Renal pelvis (tissue), 12 donors: ENCODE data around the gene LFNG. TPM values are rescaled to one million over a fixed set of nuclear protein-coding genes. Genes with fewer than 3 reads are reported as not detected.
A peak's percentile ranks its signal among the peaks of the same experiment; 100 is the strongest.

Source experiments
- DNase-seq: peaks from one replicate; pipeline ENCODE4 v3.0.0-alpha.2; 2013
- long read RNA-seq, 16 experiments: transcript quantifications; one replicate each; lab custom pipeline, GENCODE V29; 2026
- polyA plus RNA-seq, 3 donors: library from polyadenylated mRNA; unstranded; fragments of 120-200 nt; gene quantifications; one replicate each; pipeline ENCODE4 v1.2.1, GENCODE V29; 2013; ENCODE audit not compliant: insufficient read length in 3 of 3

Gene LFNG, protein sequence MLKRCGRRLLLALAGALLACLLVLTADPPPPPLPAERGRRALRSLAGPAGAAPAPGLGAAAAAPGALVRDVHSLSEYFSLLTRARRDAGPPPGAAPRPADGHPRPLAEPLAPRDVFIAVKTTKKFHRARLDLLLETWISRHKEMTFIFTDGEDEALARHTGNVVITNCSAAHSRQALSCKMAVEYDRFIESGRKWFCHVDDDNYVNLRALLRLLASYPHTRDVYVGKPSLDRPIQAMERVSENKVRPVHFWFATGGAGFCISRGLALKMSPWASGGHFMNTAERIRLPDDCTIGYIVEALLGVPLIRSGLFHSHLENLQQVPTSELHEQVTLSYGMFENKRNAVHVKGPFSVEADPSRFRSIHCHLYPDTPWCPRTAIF
- 10 to 100 TPM; 37.7 to 40.2 (median 40.0) TPM for polyA plus RNA-seq
- long read RNA-seq, donor 1, transcript LFNG-201 (8 exons, 2,377 nt) = major isoform, 18 of 18 reads
- long read RNA-seq, donor 1, partial matches to known transcripts = 0 of 18 reads
- long read RNA-seq, donor 1, other reads (novel, unspliced or antisense) = 0 of 18 reads
- long read RNA-seq, donor 2, transcript LFNG-201 (8 exons, 2,377 nt) = major isoform, 19 of 35 reads
- long read RNA-seq, donor 2, partial matches to known transcripts = 16 of 35 reads
- long read RNA-seq, donor 2, other reads (novel, unspliced or antisense) = 0 of 35 reads
- long read RNA-seq, donor 3, transcript LFNG-201 (8 exons, 2,377 nt) = major isoform, 8 of 9 reads
- long read RNA-seq, donor 3, partial matches to known transcripts = 0 of 9 reads
- long read RNA-seq, donor 3, other reads (novel, unspliced or antisense) = 0 of 9 reads
- long read RNA-seq, donor 4, transcript LFNG-201 (8 exons, 2,377 nt) = major isoform, 25 of 25 reads
- long read RNA-seq, donor 4, partial matches to known transcripts = 0 of 25 reads
- long read RNA-seq, donor 4, other reads (novel, unspliced or antisense) = 0 of 25 reads
- long read RNA-seq, donor 5, transcript LFNG-201 (8 exons, 2,377 nt) = major isoform, 8 of 8 reads
- long read RNA-seq, donor 5, partial matches to known transcripts = 0 of 8 reads
- long read RNA-seq, donor 5, other reads (novel, unspliced or antisense) = 0 of 8 reads
- long read RNA-seq, donor 6, transcript LFNG-201 (8 exons, 2,377 nt) = major isoform, 6 of 6 reads
- long read RNA-seq, donor 6, partial matches to known transcripts = 0 of 6 reads
- long read RNA-seq, donor 6, other reads (novel, unspliced or antisense) = 0 of 6 reads
- long read RNA-seq, donor 7, transcript LFNG-201 (8 exons, 2,377 nt) = major isoform, 22 of 22 reads
- long read RNA-seq, donor 7, partial matches to known transcripts = 0 of 22 reads
- long read RNA-seq, donor 7, other reads (novel, unspliced or antisense) = 0 of 22 reads
- long read RNA-seq, donor 8, partial matches to known transcripts = 0 of 1 reads
- long read RNA-seq, donor 8, other reads (novel, unspliced or antisense) = 0 of 1 reads
- long read RNA-seq, donor 9, transcript LFNG-201 (8 exons, 2,377 nt) = major isoform, 13 of 13 reads
- long read RNA-seq, donor 9, partial matches to known transcripts = 0 of 13 reads
- long read RNA-seq, donor 9, other reads (novel, unspliced or antisense) = 0 of 13 reads
- long read RNA-seq, donor 10, transcript LFNG-201 (8 exons, 2,377 nt) = major isoform, 5 of 6 reads
- long read RNA-seq, donor 10, partial matches to known transcripts = 0 of 6 reads
- long read RNA-seq, donor 10, other reads (novel, unspliced or antisense) = 0 of 6 reads
- long read RNA-seq, donor 11, transcript LFNG-201 (8 exons, 2,377 nt) = major isoform, 16 of 16 reads
- long read RNA-seq, donor 11, partial matches to known transcripts = 0 of 16 reads
- long read RNA-seq, donor 11, other reads (novel, unspliced or antisense) = 0 of 16 reads
- long read RNA-seq, donor 12, transcript LFNG-201 (8 exons, 2,377 nt) = major isoform, 20 of 44 reads
- long read RNA-seq, donor 12, partial matches to known transcripts = 18 of 44 reads
- long read RNA-seq, donor 12, other reads (novel, unspliced or antisense) = 6 of 44 reads
- long read RNA-seq, donor 13, transcript LFNG-201 (8 exons, 2,377 nt) = major isoform, 5 of 5 reads
- long read RNA-seq, donor 13, partial matches to known transcripts = 0 of 5 reads
- long read RNA-seq, donor 13, other reads (novel, unspliced or antisense) = 0 of 5 reads
- long read RNA-seq, donor 14, transcript LFNG-201 (8 exons, 2,377 nt) = major isoform, 33 of 39 reads
- long read RNA-seq, donor 14, partial matches to known transcripts = 6 of 39 reads
- long read RNA-seq, donor 14, other reads (novel, unspliced or antisense) = 0 of 39 reads
- long read RNA-seq, donor 15, transcript LFNG-201 (8 exons, 2,377 nt) = major isoform, 15 of 56 reads
- long read RNA-seq, donor 15, partial matches to known transcripts = 28 of 56 reads
- long read RNA-seq, donor 15, other reads (novel, unspliced or antisense) = 13 of 56 reads
- long read RNA-seq, donor 16, transcript LFNG-201 (8 exons, 2,377 nt) = major isoform, 10 of 49 reads
- long read RNA-seq, donor 16, partial matches to known transcripts = 39 of 49 reads
- long read RNA-seq, donor 16, other reads (novel, unspliced or antisense) = 0 of 49 reads

DNA sequence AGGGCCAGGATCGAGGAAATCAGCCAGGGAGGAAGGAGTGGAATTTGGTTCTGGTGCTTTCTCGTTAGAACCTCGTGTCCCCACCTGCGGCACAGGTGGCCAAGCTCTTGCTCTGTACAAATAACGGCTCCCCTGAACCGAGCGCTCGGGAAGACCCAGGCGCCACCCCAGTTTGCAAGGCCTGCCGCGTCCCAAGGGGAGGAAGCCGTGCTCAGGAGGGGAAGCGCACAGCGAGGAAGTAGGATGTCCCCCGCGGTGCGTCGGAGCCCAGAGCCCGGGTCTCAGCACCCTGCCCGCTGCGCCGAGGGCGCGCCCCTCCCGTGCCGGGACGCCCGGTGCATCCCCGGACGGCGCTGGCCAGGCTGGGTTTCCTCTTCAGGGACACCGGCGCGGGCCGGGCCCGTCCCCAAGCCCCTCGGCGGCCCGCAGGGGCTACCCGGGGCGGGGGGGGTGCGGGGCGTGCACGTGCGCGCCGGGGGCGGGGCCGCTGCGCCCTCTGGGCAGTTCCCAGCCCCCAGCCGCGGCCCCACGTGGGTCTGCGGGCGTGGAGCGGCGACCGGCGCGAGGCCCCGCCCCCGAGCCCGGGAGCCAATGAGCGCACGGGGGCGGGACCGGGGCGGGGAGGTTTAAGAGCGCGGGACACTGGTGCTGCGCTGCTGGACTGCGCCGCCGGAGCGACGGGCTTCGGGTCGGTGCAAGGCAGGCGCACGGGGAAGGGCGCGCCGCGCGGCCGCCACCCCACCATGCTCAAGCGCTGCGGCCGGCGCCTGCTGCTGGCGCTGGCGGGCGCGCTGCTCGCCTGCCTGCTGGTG, at the start of gene LFNG:
LFNG (plus strand) TSS at position 656 of the 812 bp plus-strand sequence; CDS start at position 744, 88 bp downstream.
- peak; percentile 89 for DNase-seq

DNA sequence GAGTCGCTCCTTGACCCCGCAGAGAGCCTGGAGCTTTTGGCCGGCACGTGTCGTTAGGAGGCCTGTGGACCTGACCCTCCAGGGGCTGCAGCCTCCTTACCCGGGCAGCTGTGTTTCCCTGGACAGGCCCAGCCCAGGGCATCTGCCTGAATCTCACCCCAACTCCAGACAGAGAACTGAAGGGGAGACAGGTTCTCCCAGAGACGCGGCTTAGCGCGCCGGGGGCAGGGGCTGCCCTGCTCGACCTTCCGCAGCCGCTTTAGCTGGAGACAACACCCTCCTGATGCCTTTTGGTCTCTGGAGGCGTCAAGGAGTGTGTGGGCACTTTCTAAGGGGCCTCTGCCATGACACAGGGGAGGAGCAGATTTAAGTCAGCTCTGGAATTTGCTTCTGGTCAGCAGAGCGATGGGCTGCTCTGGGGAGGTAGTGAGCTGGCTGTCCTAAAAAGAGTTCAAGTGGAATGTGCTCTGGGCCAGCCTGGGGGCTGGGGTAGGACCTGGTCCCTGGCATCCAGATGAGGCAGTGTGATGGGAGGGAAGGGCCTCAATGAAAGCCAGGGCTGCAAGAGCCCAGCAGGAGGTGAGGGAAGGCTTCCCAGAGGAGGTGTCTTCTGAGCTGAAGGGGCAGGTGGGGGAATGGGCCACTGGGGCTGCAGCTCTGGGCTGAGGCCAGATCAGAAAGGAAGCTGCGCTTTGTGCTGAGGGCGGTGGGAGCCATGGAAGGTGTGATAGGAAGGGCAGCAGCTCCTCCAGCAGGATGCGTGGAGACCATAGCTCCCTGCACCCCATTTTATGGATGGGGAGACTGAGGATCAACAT, 49.2 kb upstream of the LFNG start:
- no peak for DNase-seq

DNA sequence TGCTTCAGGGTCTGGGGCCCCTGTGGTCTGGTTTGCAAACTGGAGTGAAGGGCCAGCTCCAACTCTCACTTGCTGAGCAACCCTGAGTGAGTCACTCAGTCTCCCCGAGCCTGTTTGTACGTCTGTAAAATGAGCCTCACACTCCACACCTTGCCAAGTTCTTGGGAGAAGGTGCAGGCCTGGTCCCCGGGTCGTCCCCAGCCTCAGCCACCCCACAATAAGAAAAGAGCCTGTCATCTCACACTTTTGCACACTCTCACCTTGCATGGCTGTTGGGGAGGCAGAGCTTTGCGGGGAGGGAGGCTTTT, 48.6 kb upstream of the LFNG start:
- no peak for DNase-seq

DNA sequence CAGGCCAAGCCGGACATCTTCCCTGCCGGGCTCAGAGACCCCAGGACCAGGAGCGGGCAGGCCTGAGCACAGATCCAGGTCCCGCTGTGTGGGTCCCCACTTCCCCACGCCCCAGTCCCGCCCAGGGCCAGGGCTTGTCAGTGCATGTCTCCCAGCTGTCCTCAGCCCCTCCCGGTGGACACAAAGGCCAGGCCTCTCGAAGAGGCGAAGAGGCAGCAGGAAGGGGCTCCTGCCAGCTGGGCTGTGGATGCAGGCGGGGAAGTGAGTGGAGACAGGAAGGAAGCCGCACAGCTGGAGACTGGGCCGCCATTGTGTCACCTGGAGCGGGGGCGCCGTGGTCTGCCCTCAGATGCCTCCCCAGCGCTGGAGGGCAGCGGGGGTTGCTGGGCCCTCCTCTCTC, 48.2 kb upstream of the LFNG start:
- no peak for DNase-seq

DNA sequence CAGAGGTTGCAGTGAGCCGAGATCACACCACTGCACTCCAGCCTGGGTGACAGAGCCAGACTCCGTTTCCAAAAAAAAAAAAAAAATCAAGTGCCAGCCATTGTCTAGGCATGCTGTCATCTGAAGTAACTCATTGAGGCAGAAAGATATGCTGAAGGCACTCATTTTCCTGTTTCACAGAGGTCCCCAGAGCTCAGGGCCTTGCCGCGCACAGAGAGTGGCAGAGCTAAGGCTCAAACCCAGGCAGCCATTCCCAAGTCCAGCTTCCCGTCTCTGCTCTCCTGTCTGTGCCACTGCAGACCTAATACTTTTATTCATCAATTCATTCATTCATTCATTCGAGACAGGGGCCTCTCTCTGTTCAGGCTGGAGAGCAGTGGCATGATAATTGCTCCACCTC, 46.8 kb upstream of the LFNG start:
- no peak for DNase-seq

DNA sequence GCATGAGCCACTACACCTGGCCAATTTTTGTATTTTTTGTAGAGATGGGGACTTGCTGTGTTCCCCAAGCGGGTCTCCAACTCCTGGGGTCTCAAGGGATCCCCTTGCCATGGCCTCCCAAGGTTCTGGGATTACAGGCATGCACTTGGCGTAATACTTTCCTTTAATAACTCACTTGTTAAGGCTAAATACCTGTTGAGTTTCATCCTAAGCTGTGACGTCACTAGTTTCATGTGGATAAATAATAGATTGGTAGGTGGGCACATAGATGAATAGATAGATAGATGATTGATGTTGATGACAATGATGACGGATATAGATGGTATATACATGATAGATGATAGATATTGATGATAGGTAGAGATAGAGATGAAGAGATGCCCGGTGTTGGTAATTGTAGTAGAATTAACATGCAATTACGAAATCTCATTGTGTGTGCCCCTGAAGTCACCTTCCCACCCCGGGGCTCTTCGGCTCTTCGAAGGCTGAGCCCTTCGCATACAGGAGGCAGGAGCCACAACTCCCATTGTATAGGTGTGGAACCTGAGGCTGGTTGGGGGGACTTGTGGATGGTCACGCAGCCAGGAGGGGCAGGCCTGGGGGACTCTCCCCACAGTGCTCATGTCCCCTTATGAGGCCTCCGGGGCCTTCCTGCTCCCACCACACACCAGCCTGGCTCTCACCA, 45.9 kb upstream of the LFNG start:
- no peak for DNase-seq

DNA sequence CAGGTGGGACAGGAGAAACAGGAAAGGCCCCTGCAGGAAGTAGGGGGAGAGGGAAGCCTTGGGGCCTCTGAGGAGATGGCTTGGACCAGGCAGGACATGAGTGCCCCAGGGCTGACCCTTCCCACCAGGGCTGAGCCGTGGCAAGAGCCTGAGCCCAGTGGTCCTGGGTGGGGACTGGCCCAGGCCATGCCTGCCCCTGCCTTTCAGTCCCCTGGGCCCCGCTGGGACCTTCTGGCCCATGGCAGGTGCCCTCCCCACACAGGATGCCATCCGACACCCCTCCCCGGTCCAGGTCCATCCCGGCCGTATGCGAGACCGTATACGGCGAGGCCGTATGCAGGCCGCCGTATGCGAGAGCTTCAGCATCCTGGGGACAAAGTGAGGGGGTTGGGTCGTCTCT, 45.4 kb upstream of the LFNG start:
- no peak for DNase-seq

DNA sequence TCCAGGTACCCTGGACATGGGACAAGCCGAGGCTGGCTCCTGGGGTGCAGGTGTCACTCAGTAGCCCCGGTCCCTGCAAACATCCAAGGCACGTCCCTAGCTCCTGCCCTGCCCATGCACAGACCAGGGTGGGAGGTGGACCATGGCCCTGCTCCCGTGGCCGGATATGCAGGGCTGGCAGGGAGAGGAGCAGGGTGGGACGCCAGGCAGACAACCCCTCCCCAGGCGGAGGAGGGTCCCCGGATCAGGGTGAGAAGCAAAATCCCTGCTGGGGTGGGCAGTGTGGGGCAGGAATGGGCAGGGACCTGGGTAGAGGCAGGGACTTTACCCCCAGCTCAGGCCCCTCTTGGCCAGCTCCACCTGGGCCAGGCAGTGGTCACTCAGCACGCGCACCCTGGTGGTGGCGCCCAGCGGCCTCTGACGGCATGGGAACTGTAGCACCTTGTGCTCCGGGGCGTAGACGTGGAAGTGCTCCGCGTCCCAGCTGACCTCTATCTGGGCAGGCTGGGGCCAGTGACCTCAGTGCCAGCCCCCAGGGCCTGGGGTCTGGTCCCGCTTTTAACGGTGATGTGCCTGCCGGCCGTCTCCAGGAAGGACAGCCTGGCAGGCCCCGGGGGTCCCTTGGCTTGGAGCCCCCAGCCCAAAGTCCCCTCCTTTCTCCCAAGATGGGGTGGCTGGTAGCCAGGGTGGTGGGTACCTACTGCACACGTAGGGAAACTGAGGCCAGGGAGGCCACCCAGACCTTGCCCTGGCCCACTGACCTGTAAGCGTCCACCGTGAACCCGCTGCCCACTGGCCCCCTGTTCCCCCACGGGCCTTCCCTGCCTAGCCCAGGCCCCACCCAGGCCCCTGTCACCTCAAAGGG, 44.5 kb upstream of the LFNG start:
- no peak for DNase-seq

DNA sequence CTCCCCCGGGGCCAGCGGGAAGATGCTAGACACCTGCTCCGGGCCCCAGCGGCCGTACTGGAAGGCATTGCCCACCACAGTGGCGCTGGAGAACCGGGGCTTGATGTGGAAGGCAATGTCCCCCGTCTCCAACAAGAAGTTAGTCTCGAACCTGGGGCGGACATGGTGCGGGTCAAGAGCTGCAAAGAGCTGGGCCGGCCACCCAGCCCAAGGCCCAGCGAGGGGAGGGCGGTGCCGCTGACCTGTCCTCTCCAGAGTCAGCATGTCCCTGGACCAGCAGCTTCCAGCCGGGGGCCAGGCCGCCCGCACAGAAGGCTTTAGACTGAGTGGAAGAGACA, 43.9 kb upstream of the LFNG start:
- DNase-seq = no peak

DNA sequence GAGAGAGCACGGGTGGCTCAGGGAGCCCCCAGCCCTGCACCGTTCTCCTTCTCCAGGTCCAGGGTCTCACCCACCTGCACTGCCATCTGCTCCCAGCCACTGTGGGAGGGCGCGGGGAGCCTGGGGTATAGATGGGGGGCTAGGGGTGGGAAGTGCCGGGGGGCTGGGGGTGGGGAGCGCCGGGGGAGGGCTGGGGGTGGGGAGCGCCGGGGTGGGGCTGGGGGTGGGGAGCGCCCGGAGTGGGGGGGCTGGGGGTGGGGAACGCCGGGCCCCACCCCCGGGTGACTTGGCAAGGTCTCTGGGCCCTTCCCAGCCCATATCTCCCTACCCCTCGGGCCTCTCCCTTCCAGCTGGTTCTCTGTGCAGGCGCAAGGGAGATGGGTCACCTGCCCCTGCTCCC, 43.3 kb upstream of the LFNG start, which contains the start of gene GRIFIN:
GRIFIN (minus strand) TSS at position 101 of the 400 bp plus-strand sequence; CDS start at position 86, 15 bp downstream.
- DNase-seq = no peak

DNA sequence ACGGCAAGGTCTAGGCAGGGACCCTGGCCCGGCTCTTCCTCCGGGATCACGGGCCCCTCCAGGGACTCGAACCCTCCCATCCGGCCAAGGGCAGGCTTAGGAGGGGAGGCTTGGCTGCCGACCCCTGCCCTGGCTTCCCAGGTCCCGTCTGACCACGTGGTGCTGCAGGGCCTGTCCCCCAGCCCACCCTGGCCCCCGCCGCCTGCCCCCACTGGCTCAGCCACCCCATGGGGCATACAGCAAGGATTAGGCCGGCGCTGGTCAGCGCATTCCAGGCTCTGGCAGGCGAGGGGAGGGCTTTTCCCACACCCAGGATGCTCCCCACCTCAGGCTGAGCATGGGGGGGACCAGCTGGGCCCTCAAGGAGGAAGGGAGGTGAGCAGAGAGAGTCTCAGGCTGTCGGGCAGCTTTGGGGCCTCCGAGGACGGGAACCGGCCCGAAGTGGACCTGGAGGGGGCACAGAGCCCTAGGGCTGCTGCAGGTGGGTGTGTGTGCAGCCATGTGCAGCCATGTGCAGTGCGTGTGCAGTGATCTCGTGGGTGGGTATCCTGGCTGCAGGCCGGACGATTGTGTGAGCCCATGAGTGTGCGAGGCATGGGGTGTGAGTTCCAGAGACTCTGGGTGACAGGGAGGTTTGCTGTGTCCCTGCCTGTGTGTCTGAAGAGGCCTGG, 42.7 kb upstream of the LFNG start:
- DNase-seq = no peak

DNA sequence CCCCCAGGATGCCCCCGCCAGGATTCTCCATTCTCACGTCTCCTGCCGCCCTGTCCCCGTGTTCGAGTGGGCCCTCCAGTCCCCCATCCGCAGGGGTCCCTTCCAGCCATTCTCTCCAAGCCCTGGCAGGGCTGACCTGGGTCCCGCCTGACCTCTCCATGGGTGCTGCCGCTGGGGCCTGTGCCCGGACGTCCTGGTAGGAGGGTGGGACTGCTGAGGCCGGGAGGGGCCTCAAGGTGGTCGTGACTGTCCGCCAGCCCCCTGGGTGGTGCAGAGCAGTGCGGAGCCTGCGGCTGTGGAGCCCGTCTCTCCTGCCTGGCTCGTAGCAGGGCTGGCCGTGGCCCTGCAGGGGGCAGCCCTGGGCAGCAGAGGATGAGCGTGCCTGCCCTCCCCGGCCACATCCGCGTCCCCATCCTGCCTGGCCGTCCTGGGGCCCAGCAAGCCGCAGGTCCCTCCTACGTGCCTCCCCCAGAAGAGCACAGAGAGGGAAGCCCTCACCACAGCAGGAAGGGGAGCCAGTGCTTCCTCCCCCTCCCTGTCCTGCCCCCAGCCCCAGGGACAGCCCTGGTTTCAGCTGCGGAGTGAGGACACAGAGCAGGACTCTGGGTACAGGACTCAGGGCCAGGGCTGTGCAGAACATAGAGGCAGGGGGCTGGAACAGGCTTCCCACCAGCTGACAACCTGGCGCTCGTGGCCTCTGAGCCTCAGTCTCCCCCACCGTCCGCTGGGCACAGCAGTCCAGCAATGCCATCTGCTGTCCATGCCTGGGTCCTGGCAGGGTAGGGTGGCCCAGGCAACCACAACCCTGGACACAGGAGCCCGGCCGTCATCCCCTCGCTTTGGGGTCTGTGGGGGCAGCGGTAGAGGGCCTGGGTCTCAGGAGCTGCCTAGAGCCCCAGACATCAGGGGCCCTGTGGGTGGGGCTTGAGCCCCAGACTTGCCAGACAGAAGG, 41.9 kb upstream of the LFNG start:
- DNase-seq = no peak

DNA sequence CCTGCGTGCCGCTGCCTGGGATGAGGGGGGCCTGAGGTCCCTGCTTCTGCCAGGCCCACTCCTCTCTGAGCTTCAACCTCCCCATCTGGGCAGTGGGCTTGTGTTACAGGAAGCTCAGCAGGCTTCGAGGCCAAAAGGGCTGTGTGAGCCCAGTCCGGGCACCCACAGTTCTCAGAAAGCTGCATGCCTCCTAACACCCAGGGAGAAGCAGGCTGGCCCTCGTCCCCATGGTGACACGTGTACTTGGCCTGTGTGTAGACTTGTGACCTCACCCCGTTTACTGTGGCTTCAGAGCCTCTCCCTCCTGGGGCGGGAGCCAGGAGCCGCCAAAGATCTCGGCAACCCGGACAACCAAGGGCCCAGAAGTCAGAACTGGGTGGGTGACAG, 41.2 kb upstream of the LFNG start:
- DNase-seq = no peak

DNA sequence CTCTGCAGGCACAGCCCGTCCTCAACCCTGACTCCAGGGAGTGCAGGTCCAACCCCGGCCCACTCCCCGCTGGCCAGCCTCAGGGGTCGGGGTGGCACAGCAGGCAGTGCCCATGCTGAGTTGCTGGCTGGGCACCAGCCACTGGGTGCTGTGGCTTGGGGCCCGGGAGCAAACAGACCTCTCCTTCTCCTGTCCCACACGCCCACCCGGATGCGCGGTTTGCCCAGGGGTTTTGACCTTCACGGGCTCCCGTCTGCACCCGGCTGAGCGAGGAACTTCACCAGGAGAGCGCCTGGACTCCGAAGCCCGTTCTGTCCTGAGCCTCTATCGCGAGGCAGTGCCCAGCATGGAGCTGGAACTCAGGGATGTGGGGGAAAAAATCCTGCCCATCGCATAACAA, 40.8 kb upstream of the LFNG start:
- DNase-seq = no peak
